Measurements from ENCODE around the gene TNS3. TPM values are rescaled to one million over a fixed set of nuclear protein-coding genes. Genes with fewer than 3 reads are reported as not detected.

TNS3 gene
- total RNA-seq, 1 experiment from 2014 or later: 9.5 TPM

DNA sequence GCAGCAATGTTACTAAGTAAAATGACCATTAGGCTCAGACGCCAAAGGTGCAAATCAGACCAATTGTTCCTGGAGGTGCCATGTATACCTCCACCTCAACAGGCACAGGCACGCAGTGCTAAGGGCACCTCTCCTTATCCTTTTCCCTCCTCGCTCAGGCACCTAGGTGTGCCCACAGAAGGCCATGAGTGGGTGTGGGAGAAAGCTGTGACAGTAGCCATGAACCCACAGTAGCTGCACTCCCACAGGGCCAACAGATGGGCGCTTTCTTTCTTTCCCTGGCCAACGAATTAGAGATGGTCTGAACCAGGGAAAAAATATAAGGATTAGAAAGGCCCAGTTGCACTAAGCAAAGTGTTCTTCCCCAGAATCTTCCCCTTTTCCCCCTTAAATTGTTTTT lies 15.5 kb upstream of the TNS3 start:
- no peak overlapping the region for H3K4me2 ChIP-seq (ENCODE audit: insufficient read depth, insufficient read length, low read length)

More for the DNA sequence above, 15.5 kb upstream of the TNS3 start:
- Histone ChIP-seq H3K4me1 (ENCODE audit: insufficient read depth, low read length) (no peaks in the 10 kb centered on the region), H2AK5ac (ENCODE audit: insufficient read length, low read length) (no peak overlapping the region), H2BK20ac (ENCODE audit: low read depth, low read length, poor library complexity, severe bottlenecking) (no peak overlapping the region), H4K91ac (ENCODE audit: insufficient read length, low read depth, low read length) (no peak overlapping the region), H3K23ac (ENCODE audit: insufficient read length, low read depth, low read length) (no peak overlapping the region), H4K8ac (replicated peaks; ENCODE audit: insufficient read length, low read depth, low read length) (no peak overlapping the region), H3K4ac (ENCODE audit: low read depth, low read length) (no peak overlapping the region), H2BK120ac (ENCODE audit: low read depth, low read length, poor library complexity, severe bottlenecking) (no peak overlapping the region), H2BK12ac (ENCODE audit: insufficient read length, low read depth, low read length) (no peak overlapping the region), H4K5ac (ENCODE audit: insufficient read length, low read depth, low read length) (no peak overlapping the region), H2AFZ (ENCODE audit: low read length) (no peak overlapping the region), H3K18ac (ENCODE audit: insufficient read length, low read depth, low read length) (no peak overlapping the region), H2BK5ac (ENCODE audit: insufficient read length, low read length) (no peak overlapping the region), H3K27me3 (ENCODE audit: insufficient read depth, low read length) (no peaks in the 10 kb centered on the region), H2BK15ac (ENCODE audit: low read depth, low read length) (no peak overlapping the region), H3K79me2 (ENCODE audit: insufficient read depth, low read length) (no peaks in the 10 kb centered on the region), H3K14ac (ENCODE audit: insufficient read depth, low read length) (no peak overlapping the region), H3T11ph (ENCODE audit: low read length) (no peak overlapping the region), H3K23me2 (ENCODE audit: insufficient read length, low read depth, low read length, poor library complexity, severe bottlenecking) (no peaks in the 10 kb centered on the region), H4K20me1 (ENCODE audit: control insufficient read depth, insufficient read depth, insufficient read length) (no peaks in the 10 kb centered on the region), H3K56ac (ENCODE audit: insufficient read length, low read depth, low read length) (no peak overlapping the region), H3K27ac (ENCODE audit: insufficient read length, low read depth, low read length) (no peak overlapping the region), H3K9ac (ENCODE audit: extremely low read depth, insufficient read length, low read length) (no peak overlapping the region), H3K79me1 (ENCODE audit: insufficient read depth, low read depth, low read length, poor library complexity, severe bottlenecking) (no peaks in the 10 kb centered on the region), H3K9me3 (ENCODE audit: control insufficient read depth, low read depth, low read length) (peaks cover 24% of the 10 kb centered on the region)
- no CpG with 5 or more reads among the region's 5 CpGs for WGBS (ENCODE audit: extremely low coverage, insufficient read length, low lambda C conversion rate)
- peaks cover 8 to 11% of the 10 kb centered on the region in 2 experiments; a peak in 3 of 4 replicates for H3K4me1 Mint-ChIP-seq
- peaks cover 20% of the 10 kb centered on the region in 2 experiments for H3K9me3 Mint-ChIP-seq
- H3K27me3 Mint-ChIP-seq (ENCODE audit: low read depth): peaks cover 2% of the 10 kb centered on the region
- peaks cover 0 to 19% (median 0%) of the 10 kb centered on the region in 3 experiments; a peak in 3 of 7 replicates for H3K36me3 Mint-ChIP-seq (ENCODE audit: insufficient read depth in 1 of 3, low read depth in 3 of 3)
- TF ChIP-seq CTCF (conservative IDR thresholded peaks at IDR 0.05): no peak
- H3K4me3 Mint-ChIP-seq: no peak overlapping the region
- peak overlapping the region in 1 of 3 experiments; percentile 68; a peak in 3 of 7 replicates for H3K27ac Mint-ChIP-seq
- no peak for DNase-seq
